K562 treated with DMSO at 1 percent for 24 hours (cell line): Measurements from ENCODE around the gene RNF148. TPM values are rescaled to one million over a fixed set of nuclear protein-coding genes. Genes with fewer than 3 reads are reported as not detected.

Source experiments
- total RNA-seq: library from RNA; unstranded; fragments of 300-600 nt; gene quantifications from 2 replicates; pipeline ENCODE4 v1.2.3, GENCODE V29; 2022; ENCODE audit warnings: low read depth; ENCODE audit not compliant: insufficient read depth

RNF148 gene
- total RNA-seq, result not detected in 2 replicates

GRCh38 chr7:122702872-122703510 is at the start of gene RNF148:
Gene RNF148 (minus strand): TSS chr7:122702922. CDS start chr7:122702750, 172 bp downstream.

GRCh38 chr7:122699017-122699416 is 3.7 kb downstream of the RNF148 start, which contains the start of gene RNF133:
Gene RNF133 (minus strand): TSS chr7:122699117. CDS start chr7:122698918, 199 bp downstream.

Other genes starting within 250 kb of the RNF148 start
- not detected in 2 replicates for gene RNF133, start 3.8 kb downstream of the RNF148 start, total RNA-seq
- 0.42 and 0.54 TPM in 2 replicates for gene CADPS2, start 183.5 kb upstream of the RNF148 start, total RNA-seq